ENCODE measurements around the gene ELOB. TPM values are rescaled to one million over a fixed set of nuclear protein-coding genes. Genes with fewer than 3 reads are reported as not detected.

ELOB gene
- total and polyA plus RNA-seq, 2 of the 13 experiments (the other 11 are each of a cell fraction or from before 2014, with no cell fraction given), result 208 to 225 TPM

GRCh38 chr16:2771496-2772402 is 5.3 kb downstream of the ELOB start (continued):
- TF ChIP-seq MATR3 (CRISPR knock-in tag; IDR thresholded peaks at IDR 0.05) (no peak), RBFOX2 (IDR thresholded peaks at IDR 0.05; ENCODE audit: low read depth, low read length) (peak; percentile 58), AGO1 (IDR thresholded peaks at IDR 0.05; ENCODE audit: low read depth, low read length, poor library complexity, severe bottlenecking) (peak; percentile 47), POLR2A (IDR thresholded peaks at IDR 0.05; ENCODE audit: insufficient read depth in 1 of 2, low read depth in 2 of 2, low read length in 2 of 2) (peak; percentile 18 to 19; a peak in 2 of 4 replicates), AGO2 (optimal IDR thresholded peaks at IDR 0.05; ENCODE audit: low read depth, low read length) (peak; percentile 97), RXRB (CRISPR knock-in tag; IDR thresholded peaks at IDR 0.05; ENCODE audit: borderline replicate concordance) (no peak), ZNF574 (CRISPR knock-in tag; IDR thresholded peaks at IDR 0.05) (0 out of 2 replicates have a peak, but pooled peaks have one; percentile 19), NCOA1 (CRISPR knock-in tag; IDR thresholded peaks at IDR 0.05) (no peak), HMGA1 (CRISPR knock-in tag; conservative IDR thresholded peaks at IDR 0.05) (no peak), ZNF224 (CRISPR knock-in tag; IDR thresholded peaks at IDR 0.05) (no peak), HDAC2 (CRISPR knock-in tag; IDR thresholded peaks at IDR 0.05) (no peak), RAD21 (CRISPR knock-in tag; IDR thresholded peaks at IDR 0.05) (no peak), GZF1 (CRISPR knock-in tag; IDR thresholded peaks at IDR 0.05) (no peak), ZNF335 (CRISPR knock-in tag; IDR thresholded peaks at IDR 0.05) (no peak), RBM22 (optimal IDR thresholded peaks at IDR 0.05; ENCODE audit: low read length) (peak; percentile 90), SOX5 (CRISPR knock-in tag; IDR thresholded peaks at IDR 0.05; ENCODE audit: borderline replicate concordance) (no peak), IRX3 (CRISPR knock-in tag; IDR thresholded peaks at IDR 0.05; ENCODE audit: borderline replicate concordance, low read depth) (no peak)

Measured in HepG2 (cell line).